GM21423 (cell line): ENCODE measurements around the gene NLRC5.

Experiments used
- ATAC-seq: cut with Tn5 transposase; IDR thresholded peaks from one replicate; pipeline ENCODE4 v1.9.1; 2021; ENCODE audit warnings: mild to moderate bottlenecking, moderate library complexity; ENCODE audit not compliant: unreplicated experiment

Gene NLRC5, protein sequence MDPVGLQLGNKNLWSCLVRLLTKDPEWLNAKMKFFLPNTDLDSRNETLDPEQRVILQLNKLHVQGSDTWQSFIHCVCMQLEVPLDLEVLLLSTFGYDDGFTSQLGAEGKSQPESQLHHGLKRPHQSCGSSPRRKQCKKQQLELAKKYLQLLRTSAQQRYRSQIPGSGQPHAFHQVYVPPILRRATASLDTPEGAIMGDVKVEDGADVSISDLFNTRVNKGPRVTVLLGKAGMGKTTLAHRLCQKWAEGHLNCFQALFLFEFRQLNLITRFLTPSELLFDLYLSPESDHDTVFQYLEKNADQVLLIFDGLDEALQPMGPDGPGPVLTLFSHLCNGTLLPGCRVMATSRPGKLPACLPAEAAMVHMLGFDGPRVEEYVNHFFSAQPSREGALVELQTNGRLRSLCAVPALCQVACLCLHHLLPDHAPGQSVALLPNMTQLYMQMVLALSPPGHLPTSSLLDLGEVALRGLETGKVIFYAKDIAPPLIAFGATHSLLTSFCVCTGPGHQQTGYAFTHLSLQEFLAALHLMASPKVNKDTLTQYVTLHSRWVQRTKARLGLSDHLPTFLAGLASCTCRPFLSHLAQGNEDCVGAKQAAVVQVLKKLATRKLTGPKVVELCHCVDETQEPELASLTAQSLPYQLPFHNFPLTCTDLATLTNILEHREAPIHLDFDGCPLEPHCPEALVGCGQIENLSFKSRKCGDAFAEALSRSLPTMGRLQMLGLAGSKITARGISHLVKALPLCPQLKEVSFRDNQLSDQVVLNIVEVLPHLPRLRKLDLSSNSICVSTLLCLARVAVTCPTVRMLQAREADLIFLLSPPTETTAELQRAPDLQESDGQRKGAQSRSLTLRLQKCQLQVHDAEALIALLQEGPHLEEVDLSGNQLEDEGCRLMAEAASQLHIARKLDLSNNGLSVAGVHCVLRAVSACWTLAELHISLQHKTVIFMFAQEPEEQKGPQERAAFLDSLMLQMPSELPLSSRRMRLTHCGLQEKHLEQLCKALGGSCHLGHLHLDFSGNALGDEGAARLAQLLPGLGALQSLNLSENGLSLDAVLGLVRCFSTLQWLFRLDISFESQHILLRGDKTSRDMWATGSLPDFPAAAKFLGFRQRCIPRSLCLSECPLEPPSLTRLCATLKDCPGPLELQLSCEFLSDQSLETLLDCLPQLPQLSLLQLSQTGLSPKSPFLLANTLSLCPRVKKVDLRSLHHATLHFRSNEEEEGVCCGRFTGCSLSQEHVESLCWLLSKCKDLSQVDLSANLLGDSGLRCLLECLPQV (N-terminal part only)

DNA sequence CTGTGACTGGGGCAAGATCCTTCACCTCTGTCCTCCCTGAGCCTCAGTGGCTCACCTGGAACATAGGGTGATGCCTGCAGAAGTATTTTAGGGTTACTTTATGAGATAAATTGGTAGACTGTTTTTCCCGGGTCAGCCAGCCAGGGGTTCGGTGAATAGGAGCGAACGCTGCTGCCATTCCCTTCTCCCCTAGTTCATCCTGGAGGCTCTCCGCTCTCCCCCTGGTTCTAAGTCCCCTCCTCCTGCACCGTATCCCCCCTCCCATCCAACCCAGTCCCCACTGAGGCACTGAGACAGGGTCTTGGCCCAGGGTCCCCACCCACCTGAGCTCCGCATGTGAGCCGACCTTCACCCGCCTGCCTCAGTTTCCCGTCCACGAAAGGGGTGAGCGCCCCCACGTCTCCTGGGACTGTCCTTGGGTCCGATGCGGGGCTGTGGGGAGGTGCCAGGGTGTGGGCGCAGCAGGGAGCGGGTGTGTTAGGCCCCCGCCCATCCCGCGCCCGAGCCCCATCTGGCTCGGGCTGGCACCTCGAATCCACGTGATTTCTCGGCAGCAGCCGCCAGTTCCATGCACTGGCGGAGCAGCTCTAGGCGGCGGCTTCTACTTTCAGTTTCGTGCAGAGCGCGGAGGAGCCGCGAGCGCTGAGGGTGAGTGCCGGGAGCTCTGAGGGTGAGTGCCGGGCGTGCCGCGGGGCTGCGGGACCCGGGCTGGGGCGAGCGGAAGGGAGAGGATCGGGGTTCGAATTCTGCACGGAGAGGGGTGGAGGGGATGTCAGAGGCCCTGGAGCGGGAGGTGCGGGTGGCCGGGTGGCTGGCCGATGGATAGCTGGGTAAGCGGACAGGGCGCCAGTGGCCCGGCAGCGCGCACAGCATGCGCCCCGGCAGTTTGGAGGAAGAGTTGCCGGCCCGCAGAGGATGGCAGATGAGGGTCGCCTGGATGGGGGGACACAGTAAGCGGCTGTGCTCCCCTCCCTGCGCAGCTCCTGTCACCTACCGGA lies at the start of gene NLRC5:
NLRC5 (plus strand) TSS at position 610 of the 998 bp plus-strand sequence. CDS start 31,156 bp downstream, outside the sequence.
- peak; percentile 75 for ATAC-seq

GRCh38 chr16:56939801-56940200 lies 49.6 kb upstream of the NLRC5 start:
- no peak for ATAC-seq

DNA sequence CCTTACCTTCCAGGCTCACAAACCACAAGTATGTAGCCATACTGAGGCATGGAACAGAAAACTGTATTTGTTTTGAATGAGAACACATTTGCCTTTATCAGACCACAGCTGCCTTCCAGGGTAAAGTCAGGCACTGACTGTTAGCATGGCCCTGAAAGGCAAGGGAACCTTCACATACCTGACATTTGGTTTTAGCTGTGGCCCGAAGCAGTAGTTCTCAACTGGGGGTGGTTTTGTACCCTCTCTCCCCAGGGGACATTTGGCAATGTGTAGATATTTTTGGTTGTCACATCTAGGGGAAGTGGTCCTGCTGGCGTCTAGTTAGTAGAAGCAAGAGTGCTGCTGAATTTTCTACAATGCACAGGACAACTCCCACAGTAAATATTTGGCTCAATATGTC lies 48.3 kb upstream of the NLRC5 start:
- no peak for ATAC-seq

- no peak for ATAC-seq
Measured at GRCh38 chr16:56941856-56942331, 47.5 kb upstream of the NLRC5 start.

GRCh38 chr16:56943761-56944375 lies 45.5 kb upstream of the NLRC5 start:
- ATAC-seq: no peak

DNA sequence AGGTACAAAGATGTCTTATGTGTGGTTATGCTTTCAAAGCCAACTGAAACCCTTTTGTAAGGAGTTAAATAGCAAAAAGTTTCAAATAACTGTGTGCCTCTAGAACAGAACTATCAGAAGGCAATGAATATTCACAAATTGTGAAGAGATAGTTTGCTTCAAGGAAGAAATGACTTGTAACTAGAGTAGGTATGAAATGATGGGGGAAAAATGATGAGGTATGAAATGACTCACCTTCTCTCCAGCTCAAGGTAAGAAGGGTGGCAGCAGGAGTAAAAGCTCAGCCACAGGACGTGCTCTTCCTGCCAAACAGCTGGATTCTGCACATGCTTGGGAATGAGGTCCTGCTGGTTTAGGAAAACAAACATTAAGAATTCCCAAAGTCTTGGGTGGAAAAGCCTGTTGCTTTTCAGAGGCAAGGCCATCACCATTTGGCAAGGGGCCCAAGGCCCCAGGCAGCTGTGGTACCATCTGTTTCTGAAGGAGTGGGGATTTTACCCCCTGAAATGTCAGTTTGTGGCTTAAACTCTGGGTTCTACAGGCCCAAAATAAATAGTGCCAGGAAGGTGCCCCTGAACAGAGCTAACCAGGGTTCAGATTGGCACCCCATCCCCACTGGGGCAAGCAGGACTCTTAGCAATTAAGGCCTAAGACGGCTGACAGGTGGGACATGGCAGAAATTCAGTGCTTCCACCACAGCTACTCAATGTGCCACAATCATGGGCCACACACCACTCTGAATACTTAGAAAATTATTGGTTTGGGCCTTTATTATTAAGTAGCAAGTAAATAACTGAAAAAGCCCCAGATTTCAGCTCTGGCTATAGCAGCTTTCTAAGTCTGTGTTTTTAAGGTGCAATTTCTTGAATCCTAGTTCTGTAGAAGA lies 44.2 kb upstream of the NLRC5 start:
- no peak for ATAC-seq

- ATAC-seq: no peak
Measured at GRCh38 chr16:56945847-56946527, 43.4 kb upstream of the NLRC5 start.

DNA sequence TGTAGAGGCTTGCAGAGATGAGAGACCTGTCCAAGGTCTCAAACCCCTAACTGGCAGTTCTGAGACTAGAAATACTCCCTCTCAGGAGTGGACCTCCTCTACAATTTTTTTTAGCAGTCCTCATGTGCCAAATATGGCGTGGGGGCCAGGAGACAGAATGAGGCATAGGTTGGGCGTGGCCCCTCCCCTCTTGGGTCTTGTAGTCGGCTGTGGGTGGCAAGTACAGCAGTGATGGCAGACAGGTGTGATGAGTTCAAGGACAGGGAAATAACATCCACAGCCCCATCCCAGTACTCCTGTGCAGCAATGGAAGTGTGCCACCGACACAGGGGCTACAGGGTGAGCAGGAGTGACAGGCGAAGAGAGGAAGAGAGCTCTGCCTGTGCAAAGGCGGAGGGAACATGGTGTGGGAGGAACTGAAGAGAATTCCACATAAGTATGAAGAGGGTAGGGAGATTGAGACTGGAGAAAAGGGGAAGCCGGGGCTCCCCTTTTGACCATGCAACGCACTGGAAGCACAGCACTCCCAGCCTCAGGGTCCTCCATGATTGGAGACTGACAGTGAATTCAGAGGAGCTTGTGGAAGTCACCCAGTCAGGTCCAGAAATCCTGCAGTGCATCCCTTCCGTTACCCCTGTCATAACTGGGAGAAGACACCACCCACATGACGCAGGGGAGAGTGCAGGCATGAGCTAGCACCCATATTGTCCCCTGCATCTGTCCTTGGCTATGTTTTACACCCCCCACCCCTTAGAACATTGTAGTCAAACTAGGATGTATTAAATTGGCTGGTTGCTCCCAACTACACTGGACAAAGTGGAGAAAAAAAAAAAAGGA lies 42.4 kb upstream of the NLRC5 start:
- ATAC-seq: no peak

- ATAC-seq: no peak
Measured at GRCh38 chr16:56947604-56947995, 41.8 kb upstream of the NLRC5 start.

DNA sequence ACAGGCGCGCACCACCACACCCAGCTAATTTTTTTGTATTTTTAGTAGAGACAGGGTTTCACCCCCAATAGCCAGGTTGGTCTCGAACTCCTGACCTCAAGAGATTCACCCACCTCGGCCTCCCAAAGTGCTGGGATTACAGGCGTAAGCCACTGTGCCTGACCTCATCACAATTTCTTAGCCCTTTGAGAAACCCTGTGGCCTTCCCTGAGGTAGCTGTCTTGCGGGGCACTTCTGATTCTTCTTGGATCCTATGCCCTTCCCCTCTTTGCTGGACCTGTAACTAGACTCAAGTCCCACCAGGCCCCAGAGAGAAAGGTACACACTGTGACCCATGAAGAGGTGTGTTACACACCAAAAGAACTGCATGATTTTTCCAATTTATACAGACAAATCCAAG lies 41.1 kb upstream of the NLRC5 start:
- ATAC-seq: no peak

- no peak for ATAC-seq
Measured at GRCh38 chr16:56950051-56950450, 39.3 kb upstream of the NLRC5 start.

- ATAC-seq: no peak
Measured at GRCh38 chr16:56950455-56950854, 38.9 kb upstream of the NLRC5 start.

- peak; percentile 50 for ATAC-seq
Measured at GRCh38 chr16:56950881-56951771, 38.2 kb upstream of the NLRC5 start.

GRCh38 chr16:56953006-56953405 lies 36.4 kb upstream of the NLRC5 start:
- no peak for ATAC-seq

- no peak for ATAC-seq
Measured at GRCh38 chr16:56956076-56956475, 33.3 kb upstream of the NLRC5 start.

DNA sequence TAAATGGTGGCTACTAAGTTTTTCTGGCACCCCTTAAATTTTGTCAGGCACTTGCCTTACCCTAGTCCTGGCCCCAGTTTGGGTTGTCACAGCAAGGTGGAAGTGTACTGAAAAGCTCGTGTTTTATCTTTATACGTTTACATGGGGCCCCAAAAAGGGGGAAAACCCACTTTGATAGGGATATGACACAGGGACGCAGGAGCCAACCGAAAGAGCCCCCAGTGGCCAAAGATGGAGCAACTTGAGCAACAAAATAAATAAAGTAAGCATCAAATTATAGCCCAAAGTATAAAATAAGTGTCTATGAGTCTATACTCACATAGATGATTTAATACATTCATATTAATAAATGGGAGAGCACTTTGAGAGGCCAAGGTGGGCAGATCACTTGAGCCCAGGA lies 32.6 kb upstream of the NLRC5 start:
- no peak for ATAC-seq
